GM12874 (cell line): Measurements from ENCODE around the gene SYT2.

ENCODE experiments used
- CTCF ChIP-seq: IDR thresholded peaks from 2 replicates; pipeline ENCODE4 v1.5.1; 2011; ENCODE audit warnings: low read depth, mild to moderate bottlenecking, control low read depth, low read length, moderate library complexity; ENCODE audit not compliant: insufficient read depth

The SYT2 gene

GRCh38 chr1:202616355-202616915 is 93.8 kb downstream of the SYT2 start:
- TF ChIP-seq CTCF: no peak

DNA sequence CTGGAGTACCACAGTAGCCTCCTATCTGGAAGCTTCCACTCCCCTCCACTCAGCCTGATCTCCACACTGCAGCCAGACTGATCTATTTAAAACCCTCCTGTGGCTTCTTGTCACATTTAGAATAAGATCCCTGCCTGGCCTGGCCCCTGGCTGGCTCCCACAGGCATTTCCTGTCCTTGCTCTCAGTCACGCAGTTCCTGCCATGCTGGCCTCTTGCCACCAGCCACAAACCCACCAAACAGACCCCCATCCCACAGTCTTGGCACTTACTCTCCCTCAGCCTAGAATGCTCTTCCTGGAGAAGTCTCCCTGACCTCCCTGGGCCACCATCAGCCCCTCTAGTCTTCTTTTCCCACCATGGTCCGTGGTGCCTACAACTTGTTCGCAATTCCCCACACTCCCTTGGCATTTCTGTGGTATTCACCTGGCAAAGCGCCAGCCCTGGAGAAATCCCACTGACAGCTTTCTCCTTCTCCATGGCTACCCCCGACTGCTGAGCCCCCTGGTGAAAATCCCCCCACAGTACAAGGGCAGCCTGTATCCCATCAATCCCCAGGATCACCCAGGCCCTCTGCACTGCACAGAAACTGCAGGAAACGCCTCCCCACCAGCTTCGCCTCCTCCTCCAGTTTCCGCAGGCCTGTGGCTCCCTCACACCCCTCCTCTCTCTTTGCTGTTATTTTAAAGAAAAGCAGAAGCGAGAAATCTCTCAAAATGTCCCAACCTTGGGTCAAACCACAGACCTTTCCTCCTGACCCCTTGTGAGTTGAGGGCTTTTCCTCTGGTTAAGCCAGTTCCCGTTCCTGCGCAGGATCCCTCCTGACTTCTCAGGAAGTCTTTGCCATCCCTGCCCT is 94.5 kb downstream of the SYT2 start:
- no peak for TF ChIP-seq CTCF

DNA sequence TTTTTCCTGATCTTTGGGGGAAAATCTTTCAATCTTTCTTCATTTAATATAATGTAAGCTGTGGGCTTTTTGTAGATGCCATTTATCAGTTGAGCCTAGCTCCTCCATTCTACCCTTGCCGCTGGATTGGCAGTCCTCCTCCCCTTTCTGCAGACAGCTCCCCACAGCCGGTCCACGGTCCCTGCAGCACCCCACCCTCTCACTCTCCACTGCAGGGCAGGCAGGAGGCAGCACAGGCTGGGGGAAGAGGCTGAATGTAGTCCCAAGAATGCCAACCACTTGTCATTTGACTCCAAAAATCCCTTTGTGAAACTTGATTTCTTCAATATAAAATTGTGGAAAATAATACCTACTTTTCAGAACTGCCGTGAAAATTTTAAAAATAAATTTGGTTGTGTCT is 96.7 kb downstream of the SYT2 start:
- no peak for TF ChIP-seq CTCF

- TF ChIP-seq CTCF: no peak
These were observed 104.7 kb downstream of the SYT2 start for GRCh38 chr1:202605515-202605914.

DNA sequence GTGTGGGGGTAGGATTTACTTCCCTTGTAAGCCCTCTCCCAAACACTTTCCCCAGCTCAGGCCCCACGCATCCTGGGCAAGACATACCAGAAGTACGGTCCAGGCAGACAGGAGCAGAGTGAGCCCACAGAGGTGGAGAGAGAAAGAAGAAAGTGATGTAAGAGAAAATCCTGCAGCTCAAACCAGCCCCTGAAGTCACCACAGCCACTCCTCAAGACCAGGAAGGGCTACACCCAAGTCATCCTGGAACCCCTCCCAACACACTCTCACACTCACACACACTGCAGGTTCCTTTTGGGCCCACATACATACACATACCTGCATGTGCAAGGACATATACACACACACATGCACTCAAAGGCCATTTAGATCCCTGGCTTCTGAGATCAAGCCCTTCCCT is 106.8 kb downstream of the SYT2 start:
- no peak for TF ChIP-seq CTCF

- no peak for TF ChIP-seq CTCF
These were observed 109.7 kb downstream of the SYT2 start for GRCh38 chr1:202600432-202601041.

DNA sequence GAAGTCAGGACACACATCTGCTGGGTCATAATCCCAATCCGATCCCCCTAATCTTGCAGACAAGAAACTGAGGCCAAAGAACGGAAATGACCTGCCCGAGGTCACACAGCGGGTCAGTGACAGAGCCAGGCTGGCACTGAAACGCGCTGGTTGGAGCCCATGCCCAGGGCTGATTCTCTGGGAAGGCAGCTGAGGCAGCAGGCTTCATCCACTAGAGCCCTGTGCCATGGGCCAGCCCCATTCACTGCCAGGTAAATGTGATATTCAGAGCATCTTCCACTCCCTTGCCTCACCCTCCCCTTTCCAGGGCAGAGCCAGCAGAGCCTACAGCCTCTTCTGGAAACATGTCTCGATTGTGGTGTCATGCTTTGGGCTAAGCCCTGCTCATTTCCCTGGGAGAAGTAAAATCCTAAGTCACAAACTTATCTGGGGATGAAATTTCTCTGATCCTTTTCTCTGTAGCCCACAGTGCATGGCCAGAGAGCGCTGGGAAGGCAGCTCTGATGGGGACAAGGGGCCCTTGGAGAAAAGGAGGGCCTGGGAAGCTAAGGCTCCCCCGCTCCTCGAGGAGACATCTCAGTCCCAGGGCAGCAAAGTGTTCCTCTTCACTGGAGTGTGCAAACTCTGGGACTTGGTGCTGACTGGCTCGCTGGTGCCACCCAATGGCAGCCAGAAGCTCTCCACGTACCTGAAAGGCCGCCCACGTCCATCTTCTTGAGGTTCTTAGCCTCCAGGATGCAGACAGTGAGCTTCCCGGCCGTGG is 110.4 kb downstream of the SYT2 start:
- TF ChIP-seq CTCF: peak; percentile 83
